Measurements from ENCODE around the gene LIN9.

Gene LIN9

GRCh38 chr1:226322986-226323385, 14.0 kb upstream of the LIN9 start:
- DNase-seq = no peak

- DNase-seq = no peak
Measured at GRCh38 chr1:226320930-226321329, 12.0 kb upstream of the LIN9 start.

GRCh38 chr1:226318471-226318870, 9.5 kb upstream of the LIN9 start:
- no peak for DNase-seq

- no peak for DNase-seq
Measured at GRCh38 chr1:226314055-226314454, 5.1 kb upstream of the LIN9 start.

DNA sequence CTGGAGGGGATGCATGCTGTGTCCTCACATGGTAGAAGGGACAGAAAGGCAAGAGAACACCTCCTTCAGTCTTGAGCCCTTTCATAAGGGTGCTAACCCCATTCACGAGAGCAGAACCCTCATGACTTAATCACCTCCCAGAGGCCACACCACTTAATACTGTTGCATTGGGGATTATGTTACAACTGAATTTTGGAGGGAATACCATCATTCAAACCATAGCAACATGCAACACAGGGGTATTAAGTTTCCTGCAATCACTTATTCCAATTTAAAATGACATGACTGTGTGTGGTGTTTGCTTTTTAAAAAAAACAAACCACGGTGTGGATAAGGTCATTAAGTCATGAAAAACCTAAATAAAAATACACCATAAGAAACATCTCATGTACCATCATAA, 3.1 kb upstream of the LIN9 start:
- DNase-seq = no peak

- no peak for DNase-seq
Measured at GRCh38 chr1:226311376-226311775, 2.4 kb upstream of the LIN9 start.

DNA sequence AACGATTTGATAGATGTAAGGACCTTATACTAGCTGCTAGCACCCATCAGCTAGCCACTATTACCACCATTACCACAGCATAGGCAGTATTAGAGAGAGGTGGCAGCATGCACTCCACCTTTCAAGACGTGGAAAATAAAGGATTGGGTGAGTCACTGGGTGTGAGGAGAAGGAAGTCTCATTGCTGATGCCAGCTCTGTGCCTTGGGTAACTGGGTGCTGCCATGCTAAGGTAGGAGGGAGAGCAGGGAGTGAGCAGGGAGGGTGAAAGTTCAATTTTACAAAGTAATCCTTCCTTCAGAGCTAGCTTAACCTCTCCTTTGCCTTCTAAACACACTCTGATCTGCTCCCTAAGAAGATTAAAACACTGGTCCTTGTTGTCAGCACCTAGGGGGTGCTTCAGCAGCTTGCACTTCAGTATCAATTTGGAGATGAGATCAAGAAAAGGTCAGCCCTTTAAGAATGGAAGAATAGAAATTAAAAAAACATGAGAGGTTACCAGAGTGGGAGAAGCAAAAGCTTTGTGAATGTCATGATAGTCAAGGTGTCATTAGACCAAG, 1.8 kb upstream of the LIN9 start:
- DNase-seq = no peak

DNA sequence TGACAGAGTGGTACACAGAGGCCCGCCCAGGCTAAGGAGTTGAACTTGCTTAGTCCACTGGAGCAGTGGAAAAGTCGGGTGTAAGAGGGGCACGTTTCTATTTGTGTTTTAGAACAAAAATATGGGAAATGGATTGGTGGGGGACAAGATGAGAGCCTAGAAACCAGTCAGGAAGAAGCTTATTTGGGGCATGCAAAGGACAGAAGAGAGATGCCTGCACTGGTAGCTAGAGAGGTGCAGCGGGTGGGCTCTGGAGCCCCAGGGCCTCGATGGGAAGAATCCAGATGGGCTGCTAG, 1.2 kb upstream of the LIN9 start:
- DNase-seq = no peak

DNA sequence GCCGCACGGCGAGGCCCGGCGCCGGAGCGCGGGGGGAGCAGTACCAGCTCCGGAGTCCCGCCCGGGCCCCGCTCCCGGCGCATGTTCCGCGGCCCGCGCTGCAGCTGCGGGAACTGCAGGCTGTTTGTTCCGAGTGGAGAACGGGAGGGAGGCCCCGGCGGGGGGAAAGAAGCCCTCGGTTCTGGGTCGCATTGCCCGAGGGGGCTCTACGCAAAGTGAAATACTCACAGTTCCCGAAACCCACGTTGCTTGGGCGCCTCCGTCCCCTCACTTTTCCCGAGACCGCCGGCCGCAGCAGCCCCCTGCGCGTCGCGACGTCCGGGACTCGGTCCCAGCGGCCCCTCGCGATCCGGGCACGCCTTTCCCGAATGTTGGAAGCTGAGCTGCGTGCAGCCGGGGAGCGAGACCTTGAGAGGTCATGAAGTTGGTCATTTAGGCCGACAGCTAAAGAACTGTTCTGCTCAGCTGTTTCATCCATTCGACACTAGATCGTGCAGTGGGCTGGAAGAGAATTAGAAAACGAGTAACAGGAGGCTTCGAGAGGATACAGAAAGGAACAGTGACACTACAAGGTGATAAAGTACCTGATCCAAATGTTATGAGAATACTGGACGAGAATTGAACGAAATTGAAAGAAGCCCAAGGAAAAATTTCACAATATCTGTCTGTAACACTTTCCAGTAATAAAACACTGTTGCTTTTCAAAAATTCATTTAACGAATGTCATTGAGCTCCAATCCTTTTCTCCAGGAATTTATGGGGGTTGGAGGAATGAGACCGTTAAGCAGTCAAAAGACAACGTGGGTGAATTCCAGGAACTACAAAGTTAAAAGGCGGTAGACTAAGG, 657 bp upstream of the LIN9 start:
- DNase-seq = peak in 28 of 51 donors; percentile 25 to 77 (median 42)

DNA sequence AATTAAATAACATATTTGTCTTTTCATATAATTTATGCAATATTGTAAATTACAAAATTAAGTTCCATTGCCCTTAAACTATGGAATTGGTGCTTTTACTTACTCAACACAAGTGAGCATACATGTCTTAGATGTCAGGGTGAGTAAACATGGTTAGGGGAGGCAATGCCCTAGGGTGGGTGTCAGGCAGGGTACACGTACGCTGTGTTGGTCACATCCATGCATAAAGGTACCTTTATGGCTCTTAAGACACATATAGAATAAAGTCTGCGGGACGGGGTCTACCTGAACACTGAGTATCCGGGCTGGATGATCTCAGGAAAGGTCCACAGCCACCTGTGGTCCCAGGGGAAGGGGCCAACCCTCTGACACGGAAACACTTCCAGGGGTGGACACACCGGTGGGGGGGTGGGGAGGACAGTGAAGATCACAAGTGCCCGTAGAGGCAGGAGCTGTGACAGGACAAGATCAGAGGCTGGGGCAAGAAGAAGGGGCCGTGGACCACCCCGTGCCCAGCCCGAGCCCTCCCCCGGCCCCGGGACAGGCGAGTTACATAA, 720 bp downstream of the LIN9 start:
- peak in 5 of 51 donors; percentile 8 to 26 (median 18) for DNase-seq

GRCh38 chr1:226306425-226306824, 2.5 kb downstream of the LIN9 start:
- no peak for DNase-seq

DNA sequence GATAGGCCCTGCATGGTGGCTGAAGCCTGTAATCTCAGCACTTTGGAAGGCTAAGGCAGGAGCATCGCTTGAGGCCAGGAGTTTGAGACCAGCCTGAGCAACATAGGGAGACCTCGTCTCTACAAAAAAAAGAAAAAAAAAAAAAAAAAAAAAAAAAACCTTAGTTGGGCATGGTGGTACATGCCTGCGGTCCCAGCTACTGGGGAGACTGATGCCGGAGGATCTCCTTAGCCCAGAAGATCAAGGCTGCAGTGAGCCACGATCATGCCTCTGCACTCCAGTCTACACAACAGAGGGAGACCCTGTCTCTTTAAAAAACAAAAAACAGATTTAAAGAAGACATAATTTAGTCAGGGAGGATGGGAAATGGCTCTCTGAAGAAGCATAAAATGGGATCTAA, 3.8 kb downstream of the LIN9 start:
- no peak for DNase-seq

DNA sequence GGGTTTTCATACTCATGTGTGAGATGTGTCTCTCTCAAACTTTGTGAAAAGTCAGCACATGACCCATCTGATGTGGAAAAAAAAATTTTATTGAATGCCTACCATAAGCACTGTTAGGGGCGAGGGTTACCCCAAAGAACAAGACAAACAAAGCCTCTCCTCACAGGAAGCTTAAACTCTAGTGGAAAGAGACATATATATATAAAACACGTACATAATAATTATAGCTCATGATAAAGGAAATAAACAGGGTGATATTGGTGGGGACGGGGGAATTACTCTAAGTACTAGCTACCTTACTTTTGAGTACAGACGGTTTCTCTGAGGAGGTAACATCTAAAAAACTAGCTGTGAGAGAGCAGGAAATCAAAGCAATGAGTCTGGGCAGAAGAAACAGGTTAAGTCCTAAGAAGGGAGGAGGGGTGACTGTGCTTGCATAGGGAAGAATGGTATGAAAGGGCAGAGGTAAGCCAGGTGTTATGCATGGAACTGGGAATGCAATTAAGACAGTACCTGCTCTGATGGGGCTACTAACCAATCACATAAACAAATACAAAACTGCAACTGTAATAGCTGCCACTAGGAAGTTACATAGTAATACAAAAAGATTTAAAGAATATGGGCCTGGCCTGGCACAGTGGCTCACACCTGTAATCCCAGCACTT, 4.5 kb downstream of the LIN9 start:
- DNase-seq = no peak

- DNase-seq = no peak
Measured at GRCh38 chr1:226302731-226303130, 6.2 kb downstream of the LIN9 start.

- DNase-seq = no peak
Measured at GRCh38 chr1:226296911-226297310, 12.1 kb downstream of the LIN9 start.

DNA sequence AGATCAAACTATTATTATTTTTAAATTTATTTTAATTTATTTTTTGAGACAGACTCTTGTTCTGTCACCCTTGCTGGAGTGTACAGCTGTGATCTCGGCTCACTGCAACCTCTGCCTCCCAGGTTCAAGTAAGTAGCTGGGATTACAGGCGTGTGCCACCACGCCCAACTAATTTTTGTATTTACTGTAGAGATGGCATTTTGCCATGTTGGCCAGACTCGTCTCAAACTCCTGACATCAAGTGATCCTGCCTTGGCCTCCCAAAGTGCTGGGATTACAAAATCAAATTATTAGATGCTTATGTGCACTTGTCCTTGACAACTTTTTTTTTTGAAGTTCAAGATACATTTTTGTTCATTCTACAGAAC, 15.4 kb downstream of the LIN9 start:
- no peak for DNase-seq

DNA sequence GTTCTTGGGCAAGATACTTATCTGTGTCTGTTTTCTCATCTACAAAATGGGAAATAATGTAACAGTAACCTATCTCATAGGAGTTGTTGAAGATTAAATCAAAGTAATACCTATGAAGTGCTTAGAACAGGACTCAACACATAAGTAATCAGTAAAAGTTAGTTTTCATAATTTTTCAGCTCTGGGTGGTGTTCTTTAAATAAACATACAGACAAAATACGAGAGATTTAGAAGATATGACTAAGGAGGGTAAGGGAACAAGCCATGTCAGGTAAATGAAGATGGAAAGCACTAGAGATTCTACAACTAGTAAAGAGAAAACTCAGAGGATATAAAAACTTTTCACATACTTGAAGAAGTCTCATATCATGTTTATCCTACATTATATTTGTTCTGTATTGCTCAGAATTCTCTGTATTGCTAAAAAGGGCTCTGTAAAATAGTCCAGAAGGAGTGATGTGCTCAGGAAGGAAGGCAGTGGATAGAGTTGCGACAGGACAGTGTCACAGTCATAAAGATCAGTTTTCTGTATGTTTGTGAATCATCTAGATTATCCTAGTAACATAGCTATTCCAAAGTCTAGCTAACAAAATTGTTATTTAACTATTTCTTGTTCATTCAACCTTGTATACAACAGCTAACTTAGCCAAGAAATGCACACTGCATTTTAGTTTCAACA, 16.0 kb downstream of the LIN9 start:
- DNase-seq = no peak

GRCh38 chr1:226287587-226287986, 21.4 kb downstream of the LIN9 start:
- no peak for DNase-seq

DNA sequence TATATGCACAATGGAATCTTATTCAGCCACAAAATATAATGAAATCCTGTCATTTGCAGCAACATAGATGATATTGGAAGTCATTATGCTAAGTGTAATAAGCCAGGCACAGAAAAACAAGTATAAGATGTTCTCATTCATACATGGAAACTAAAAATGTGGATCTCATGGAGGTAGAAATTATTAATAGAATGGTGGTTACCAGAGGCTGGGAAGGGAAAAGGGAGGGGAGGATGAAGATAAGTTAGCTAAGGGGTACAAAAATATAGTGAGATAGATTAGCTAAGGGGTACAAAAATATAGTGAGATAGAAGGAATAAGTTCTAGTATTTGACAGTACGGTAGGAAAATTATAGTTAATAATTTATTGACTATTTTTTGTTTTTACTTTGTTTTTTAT, 27.9 kb downstream of the LIN9 start:
- DNase-seq = no peak

DNA sequence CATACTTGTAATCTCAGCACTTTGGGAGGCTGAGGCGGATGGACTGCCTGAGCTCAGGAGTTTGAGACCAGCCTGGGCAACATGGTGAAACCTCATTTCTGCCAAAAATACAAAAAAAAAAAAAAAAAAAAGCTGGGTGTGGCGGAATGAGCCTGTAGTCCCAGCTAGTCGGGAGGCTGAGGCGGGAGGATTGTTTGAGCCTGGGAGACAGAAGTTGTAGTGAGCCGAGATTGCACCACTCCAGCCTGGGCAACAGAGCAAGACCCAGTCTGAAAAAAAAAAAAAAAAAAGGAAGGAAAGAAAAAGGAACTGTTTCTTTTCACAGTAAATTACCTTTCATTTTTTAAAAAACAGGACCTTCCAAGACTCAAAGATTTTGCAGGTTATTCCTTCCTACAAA, 29.5 kb downstream of the LIN9 start:
- DNase-seq = no peak

DNA sequence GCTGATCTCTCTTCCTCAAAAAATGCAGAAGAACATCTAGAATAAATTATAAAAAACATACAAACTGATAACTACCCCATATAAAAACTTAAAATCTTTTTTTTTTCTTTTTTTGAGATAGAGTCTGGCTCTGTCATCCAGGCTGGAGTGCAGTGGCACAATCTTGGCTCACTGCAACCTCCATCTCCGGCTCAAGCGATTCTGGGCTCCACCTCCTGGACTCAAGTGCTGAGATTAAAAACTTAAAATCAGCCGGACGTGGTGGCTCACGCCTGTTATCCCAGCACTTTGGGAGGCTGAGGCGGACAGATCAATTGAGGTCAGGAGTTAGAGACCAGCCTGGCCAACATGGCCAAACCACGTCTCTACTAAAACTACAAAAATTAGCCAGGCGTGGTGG, 31.1 kb downstream of the LIN9 start:
- no peak for DNase-seq

DNA sequence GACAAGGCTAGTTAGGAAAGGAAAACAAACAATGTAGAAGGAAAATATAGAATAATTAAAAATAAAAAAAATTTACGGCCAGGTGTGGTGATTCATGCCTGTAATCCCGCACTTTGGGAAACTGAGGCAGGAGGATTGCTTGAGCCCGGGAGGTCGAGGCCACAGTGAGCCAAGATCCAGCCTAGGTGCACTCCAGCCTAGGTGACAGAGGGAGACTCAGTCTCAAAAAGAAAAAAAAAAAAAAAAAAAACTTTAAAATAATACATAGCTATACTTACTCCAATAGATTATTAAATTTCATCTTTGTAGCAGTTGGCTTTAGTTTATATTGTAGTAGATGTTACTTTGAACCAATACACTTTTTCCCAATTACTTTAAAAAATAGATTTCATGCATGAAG, 32.0 kb downstream of the LIN9 start:
- no peak for DNase-seq

All from hypothalamus (tissue), 51 donors.